Effector CD4-positive, alpha-beta T cell (primary cell): ENCODE measurements around the gene CCDC183.

Source experiments
- DNase-seq: peaks from one replicate; pipeline ENCODE4 v3.0.0-alpha.2; 2020

CCDC183 gene

DNA sequence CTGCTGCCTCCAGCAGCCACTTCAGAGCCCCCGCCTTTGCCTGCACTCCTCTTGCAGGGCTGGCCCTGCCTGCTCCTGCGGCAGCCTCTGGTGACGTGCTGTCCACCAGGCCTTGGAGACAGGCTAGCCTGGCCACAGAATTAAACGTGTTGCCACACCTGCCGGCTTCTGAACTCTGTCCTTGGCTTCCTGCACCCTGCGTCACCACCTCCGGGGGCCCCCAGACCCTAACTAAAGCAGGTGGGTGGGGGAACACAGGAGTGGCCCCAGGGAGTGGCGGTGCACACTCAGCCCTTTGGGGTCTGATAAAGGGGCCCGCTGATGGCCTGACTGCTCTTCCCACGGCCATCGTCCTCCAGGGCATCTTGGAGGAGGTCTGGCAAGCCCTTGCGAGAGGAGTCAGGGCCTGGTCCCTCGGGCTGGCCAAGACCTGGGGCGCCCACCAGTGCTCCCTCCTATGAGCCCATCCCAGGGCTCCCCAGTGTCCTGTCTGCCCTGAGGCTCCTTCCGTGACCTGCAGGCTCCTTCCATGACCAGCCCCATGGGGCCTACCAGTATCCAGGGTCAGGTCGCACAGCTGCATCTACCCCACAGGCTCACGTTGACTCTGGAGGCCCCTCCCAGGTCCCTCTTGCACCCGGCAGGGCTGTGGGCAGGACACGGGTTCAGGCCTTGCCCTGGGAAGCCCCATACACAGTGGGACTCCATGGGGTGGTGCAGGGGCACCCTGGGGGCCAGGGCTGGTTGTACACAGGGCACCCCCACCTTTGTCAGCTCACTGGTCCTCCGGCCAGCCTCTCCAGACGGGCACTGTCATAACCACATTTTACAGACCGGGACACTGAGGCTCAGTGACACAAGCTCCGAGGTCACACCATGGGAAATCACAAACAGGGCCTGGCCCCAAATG is 55.0 kb downstream of the CCDC183 start:
- no peak for DNase-seq

GRCh38 chr9:136851941-136852663 is 56.0 kb downstream of the CCDC183 start, which contains the start of gene MAMDC4:
Gene MAMDC4, plus strand, starts transcription at chr9:136852346. Its CDS starts 71 bp downstream, at chr9:136852417.
- DNase-seq = no peak

DNA sequence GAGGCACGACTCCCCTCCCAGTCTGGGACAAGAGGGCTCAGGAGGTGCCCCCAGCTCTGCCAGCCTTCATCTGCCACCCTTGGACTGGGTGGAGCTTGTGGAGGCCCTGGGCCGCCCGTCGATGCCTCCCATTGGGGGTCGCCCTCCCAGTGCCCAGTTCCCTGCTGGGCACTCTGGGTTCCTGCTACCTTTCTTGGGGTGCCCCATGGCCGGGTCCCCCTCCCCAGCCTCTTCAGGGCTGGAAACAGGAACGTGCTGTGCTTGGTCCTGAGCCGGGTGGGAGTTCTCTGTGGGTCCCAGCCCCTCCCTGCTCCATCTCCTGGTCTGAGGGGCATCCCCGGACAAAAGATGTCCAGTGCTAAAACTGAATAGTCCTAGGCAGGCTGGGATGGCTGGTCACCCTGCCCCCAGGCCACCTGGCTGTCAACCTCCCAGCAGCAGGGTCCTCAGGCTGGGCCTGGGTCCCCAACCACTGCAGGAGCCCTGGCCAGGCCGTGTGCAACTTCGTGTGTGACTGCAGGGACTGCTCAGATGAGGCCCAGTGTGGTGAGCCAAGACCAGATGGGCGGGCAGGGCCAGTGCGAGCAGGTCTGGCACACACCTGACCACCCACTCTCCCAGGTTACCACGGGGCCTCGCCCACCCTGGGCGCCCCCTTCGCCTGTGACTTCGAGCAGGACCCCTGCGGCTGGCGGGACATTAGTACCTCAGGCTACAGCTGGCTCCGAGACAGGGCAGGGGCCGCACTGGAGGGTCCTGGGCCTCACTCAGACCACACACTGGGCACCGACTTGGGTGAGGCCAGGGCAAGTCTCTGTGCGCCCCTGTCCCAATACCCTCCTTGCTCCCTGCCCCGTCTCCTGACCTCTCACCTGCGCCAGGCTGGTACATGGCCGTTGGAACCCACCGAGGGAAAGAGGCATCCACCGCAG is 56.8 kb downstream of the CCDC183 start:
- DNase-seq = no peak

DNA sequence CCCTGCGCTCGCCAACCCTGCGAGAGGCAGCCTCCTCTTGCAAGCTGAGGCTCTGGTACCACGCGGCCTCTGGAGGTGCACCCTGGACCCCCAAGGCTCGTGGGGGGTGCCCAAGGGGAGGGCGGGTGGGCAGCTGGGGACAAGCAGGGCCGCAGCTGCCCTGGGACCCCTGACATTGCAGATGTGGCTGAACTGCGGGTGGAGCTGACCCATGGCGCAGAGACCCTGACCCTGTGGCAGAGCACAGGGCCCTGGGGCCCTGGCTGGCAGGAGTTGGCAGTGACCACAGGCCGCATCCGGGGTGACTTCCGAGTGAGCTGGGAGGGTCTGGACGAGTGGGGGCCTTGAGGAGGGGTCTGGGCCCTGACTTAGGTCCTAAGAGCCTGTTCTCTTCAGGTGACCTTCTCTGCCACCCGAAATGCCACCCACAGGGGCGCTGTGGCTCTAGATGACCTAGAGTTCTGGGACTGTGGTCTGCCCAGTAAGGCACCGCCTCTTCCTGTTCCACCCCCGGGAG is 57.5 kb downstream of the CCDC183 start:
- no peak for DNase-seq

GRCh38 chr9:136854113-136854841 is 58.1 kb downstream of the CCDC183 start:
- DNase-seq = no peak

- DNase-seq = no peak
These were observed 58.8 kb downstream of the CCDC183 start for GRCh38 chr9:136854842-136855460.

DNA sequence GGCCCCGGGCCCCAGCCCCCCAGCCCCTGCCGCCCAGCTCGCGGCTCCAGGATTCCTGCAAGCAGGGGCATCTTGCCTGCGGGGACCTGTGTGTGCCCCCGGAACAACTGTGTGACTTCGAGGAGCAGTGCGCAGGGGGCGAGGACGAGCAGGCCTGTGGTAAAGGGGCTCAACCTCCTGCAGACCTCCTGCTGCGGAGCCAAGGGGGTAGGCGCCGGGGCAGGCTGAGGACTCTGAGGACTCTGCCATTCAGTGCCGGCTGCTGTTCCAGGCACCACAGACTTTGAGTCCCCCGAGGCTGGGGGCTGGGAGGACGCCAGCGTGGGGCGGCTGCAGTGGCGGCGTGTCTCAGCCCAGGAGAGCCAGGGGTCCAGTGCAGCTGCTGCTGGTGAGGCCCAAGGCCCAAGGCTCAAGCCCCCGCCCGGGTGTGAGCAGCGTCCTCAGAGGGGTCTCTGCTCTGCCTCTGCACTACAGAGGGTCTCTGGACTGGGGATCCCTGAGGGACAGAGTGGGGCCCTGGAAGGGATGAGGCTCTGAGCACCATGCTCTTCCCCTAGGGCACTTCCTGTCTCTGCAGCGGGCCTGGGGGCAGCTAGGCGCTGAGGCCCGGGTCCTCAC is 59.4 kb downstream of the CCDC183 start:
- DNase-seq = no peak

GRCh38 chr9:136856079-136856476 is 59.9 kb downstream of the CCDC183 start:
- DNase-seq = no peak

DNA sequence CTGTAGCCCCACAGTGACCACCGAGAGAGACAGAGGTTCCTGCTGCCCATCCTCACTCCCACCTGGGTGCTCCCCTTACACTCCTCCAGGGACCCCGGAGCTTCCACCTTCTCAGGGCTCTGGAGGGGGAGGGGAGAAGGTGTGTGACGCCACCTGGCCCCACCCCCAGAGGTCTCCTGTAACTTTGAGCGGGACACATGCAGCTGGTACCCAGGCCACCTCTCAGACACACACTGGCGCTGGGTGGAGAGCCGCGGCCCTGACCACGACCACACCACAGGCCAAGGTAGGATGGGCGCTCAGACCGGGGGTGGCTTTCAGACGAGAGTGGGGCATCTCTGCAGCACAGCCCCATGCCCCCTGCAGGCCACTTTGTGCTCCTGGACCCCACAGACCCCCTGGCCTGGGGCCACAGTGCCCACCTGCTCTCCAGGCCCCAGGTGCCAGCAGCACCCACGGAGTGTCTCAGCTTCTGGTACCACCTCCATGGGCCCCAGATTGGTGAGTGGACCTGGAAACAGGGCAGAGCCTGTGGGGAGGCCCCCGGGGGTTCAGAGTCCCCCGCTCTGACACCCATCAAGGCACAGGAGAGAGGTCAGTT is 60.5 kb downstream of the CCDC183 start:
- no peak for DNase-seq

GRCh38 chr9:136857166-136857565 is 61.0 kb downstream of the CCDC183 start:
- DNase-seq = no peak
